NCI-H748 (cell line): ENCODE measurements around the gene ZNF281.
"Not testable (repeated sequence)": the region's sequence is repeated elsewhere in the genome, so short reads cannot be mapped to it uniquely, and the experiment has no call there.

Source experiments
- DNase-seq: peaks from one replicate; lab custom pipeline; 2025; ENCODE audit not compliant: unreplicated experiment; lab: John Stamatoyannopoulos, UW

ZNF281 gene

DNA sequence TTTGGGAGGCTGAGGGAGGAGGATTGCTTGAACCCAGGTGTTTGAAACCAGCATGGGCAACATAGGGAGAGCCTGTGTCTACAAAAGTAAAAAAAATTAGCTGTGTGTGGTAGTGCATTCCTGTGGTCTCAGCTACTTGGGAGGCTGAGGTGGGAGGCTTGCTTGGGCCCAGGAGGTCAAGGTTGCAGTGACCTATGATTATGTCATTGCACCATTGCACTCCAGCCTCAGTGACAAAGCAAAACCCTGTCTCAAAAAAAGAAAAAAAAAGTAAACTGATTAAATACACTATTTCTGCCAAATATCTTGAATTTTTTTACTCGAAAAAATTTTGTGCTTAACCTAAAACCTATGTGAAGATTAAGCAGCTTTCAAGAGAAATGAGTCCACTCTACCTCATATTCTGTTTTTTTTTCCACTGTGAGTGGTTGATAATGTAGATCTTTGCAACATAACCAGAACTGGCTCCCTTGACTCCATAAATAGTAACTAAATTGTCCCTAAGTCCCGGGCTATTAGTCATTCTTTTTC lies 19.4 kb upstream of the ZNF281 start:
- no peak for DNase-seq

DNA sequence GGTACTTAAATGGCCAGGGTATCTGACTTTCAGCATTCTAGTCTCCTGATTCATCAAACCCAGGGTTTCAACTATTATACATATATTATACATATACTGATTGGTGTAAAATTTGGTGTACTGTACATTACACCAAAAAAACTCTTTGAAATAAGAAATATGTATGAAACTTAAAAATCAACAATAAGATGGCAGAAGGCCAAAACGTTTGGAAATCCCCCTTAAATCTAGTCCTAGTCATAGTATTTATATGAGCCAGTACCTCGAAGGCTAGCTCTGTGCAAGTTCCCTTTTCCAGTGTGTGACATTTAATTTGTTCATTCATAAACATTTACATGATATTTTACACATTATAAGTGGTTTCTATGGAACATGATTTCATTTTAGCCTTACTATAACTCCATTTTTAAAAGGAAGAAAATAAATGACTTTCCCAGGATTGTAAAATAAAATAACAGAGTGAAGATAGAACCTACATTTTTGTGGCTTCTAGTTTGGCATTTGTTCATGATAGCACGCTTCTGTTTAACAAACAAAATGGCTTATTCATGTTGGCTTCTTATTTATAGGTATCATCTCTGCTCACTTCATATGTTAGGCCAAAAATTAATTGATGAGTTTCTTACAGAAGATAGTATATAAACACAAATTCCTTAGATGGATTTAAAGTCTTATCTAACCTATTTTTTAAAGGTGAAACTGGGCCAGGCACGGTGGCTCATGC lies 18.8 kb upstream of the ZNF281 start:
- DNase-seq, result no peak

DNA sequence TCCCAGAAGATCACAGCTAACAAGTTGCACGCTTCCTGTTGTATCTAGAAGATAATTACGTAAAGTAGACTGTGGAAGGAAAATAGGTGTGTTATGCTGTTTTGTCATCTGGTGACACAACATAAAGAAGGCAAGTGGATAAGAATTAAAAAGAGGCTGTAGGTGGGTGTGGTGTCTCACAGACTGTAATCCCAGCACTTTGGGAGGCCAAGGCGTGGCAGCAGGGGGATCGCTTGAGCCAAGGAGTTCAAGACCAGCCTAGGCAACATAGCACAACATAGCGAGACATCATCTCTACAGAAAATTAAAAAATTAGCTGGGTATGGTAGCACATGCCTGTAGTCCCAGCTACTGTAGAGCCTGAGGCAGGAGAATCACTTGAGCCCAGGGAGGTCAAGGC lies 17.9 kb upstream of the ZNF281 start:
- no peak for DNase-seq

DNA sequence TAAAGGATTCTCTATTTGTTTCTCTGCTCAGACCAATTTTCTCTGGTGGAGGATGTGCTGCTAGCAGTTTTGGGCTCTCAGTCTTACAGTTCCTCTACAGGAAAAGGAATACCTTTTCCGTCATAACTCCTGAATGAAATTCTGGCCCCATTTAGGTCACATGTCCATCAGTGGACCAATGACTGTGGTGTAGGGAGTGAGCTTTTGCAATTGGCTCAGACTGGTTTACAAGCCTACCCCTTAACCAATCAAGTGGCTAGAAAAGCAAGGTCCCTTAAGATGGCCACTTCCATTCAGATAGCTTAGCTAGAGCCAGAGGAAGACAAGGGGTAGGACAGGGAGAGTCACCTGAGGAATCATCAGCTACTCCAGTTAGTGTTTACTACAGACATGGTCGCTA lies 16.4 kb upstream of the ZNF281 start:
- DNase-seq, result no peak

DNA sequence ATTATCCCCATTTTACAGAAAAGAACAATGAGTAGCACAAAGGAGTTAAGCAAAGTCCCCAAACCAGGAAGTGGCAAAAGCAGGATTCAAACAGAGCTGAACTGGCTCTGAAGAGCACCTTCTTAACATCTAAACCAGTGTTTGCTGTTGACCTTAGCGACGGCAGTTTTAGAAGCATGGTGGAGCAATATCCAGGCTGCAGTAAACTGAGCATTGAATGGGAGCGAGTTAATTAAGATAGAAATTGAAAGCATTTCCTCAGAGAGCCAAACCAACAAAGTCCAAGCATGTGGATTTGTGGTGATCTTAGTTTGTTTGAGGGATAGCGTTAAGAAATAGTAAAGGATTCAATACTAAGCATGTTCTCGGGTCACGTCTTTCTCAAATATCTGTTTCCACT lies 13.4 kb upstream of the ZNF281 start:
- no peak for DNase-seq

DNA sequence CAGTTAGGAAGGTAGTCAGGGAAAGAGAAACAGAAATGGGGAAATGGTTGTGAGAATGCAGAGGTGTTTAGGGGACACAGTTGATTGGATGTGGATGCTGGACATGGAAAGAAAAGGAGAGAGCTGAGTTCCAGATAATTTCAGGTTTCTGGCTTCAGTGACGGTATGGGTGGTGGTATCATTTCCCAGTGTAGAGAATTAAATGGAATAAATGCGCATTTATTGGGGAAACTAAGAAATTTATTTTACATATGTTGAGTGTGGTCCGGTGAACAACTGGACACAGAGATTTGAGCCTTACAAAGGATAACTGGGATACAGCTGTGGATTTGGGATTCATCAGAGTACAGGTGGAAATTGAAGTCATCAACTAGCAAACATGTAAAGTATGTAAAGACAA lies 12.4 kb upstream of the ZNF281 start:
- no peak for DNase-seq

DNA sequence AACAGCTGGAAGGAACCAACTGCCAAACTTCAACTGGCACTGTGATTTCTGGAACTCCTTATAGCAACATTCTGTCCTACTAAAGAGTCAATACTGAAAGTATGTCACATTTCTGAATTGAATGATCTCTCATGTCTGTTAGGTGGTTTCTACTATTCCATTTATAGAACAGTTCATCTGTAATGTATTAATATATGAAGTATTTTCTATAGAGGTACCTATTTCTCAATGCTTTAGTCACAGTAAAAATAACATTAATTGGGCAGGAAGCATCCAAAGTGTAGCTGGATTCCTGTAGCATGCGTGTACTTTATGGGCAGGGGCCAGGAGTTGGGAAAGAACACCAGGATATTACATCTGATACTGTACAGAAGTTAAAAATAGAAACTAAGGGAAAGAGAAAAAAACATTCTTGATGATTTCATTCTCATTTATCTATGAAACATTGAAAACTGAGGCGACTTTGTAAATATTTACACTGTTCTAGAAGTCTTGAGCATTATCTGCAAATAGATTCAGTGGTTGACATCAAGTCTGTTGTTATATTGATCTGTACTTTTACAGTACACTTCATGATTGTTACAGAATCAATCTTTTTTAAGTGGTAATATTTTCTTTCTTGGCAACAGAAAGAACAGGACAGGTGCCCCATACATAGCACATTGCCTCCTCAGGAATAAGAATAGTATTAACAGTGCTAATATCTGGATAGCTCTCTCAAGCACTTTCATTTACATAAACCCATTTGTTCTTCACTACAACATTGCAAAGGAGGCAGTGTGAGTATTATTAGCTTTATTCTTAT lies 6.2 kb upstream of the ZNF281 start:
- no peak for DNase-seq

DNA sequence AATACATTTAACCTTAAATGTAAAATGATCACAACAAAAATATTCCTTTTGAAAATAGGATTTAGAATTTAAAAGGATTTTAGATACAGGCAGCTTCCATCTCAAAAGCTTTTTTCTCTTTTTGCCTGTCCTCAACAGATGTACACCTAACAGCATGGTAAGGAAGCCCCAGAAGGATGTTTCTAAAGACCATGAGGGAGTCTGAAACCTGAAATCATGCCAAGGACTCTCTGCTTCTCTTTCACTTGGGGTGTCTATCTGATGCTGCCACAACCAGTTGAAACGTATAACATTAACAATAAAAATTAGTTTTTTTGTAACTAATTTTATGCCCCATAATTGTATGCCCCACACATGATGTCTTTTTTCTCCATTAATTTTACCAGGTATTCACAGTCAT lies 5.4 kb upstream of the ZNF281 start:
- no peak for DNase-seq

DNA sequence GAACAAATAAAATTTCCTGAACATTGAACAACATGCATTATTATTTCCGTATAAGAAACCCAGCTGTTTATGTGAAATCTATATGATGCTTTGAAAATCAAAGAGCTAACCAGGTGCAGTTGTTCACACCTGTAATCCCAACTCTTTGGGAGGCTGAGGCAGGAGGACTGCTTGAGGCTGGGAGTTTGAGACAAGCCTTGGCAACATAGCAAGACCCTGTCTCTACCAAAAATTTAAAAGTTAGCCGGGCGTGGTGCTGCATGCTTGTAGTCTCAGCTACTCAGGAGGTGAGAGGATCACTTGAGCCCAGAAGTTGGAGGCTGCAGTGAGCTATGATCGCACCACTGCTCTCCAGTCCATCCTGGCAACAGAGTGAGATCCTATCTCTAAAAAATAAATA lies 4.8 kb upstream of the ZNF281 start:
- DNase-seq, result no peak

DNA sequence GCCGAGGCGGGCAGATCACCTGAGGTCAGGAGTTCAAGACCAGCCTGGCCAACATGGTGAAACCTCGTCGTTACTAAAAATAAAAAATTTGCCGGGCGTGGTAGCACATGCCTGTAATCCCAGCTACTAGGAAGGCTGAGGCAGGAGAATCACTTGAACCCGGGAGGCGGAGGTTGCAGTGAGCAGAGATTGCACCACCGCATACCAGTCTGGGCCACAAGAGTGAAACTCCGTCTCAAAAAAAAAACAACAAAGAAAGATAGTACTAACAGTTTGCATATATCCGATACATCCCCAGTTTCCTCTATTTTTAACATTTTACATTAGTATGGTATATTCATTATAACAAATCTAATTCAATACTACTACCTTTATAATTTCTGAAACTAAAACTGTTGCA lies 3.9 kb upstream of the ZNF281 start:
- not testable (repeated sequence) for DNase-seq

DNA sequence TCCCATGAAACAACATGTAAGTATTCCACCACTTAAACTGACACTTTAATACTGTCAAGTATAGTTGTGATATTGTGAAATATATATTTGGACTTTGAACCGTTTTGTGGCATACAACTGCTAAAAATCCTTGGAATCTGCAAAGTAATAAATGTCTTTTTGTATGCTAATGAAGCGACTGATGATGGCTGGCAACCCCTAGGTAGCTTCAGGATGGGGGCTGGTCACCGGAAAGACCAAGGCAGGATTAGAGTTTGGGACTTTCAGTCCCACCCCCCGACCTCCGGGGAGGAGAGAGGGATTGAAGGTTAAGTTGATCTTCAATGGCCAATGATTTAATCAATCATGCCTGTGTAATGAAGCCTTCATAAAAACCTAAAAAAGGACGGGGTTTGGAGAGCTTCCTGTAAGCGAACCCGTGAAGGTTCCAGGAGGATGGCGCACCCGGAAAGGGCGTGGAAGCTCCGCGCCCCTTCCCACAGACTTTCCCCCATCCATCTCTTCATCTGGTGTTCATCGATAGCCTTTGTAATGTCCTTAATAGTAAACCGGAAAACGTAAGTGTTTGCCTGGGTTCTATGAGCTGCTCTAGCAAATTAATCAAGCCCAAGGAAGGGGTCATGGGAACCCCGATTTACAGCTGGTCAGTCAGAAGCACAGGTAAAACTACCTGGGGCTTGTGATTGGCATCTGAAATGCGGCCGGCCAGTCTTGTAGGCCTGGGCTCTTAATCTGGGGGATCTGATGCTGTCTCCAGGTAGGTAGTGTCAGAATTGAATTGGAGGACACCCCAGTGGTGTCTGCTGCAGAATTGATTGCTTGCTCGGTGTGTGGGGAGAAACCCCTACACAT lies 1.8 kb upstream of the ZNF281 start:
- DNase-seq, result no peak

DNA sequence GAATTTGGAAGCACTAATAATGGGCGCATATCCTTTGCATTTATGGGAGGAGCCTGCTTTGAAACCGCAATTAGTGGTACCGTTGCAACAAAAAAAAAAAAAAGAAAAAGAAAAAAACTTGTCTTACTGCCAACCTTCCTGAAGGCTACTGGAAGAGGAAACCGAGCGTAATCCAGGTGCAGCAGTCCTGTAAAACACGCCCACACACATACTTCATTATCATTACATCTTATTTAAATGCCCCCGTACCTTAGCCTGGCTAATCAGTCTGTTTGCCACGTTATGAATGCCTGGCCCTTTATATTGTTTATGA lies 686 bp upstream of the ZNF281 start:
- DNase-seq, result peak; percentile 76

DNA sequence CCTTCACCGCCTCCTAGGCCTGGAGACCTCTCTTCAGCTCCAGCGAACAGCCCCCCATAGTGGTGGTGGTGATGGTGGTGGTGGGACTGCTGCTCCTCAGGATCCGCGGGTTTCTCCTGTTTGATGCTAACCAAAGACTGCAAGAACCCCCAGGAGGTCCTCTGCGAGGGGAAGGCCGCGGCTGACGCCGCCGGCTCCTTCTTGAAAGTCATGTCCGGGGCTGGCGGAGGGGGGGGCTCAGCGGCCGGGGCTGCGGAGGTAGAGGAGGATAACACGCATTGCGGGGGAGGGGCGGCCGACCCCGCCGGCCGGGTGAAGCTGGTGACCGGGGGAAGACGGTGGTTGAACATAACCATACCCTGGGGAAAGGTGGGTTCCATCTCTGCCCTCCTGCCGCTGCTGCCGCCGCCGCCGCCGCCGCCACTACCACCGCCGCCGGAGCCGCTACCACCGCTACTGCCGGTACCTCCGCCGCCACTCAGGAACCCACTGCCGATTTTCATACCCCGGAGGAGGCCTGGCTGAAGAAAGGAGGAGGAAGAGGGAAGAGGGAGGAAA lies 554 bp downstream of the ZNF281 start:
- peak; percentile 25 for DNase-seq

DNA sequence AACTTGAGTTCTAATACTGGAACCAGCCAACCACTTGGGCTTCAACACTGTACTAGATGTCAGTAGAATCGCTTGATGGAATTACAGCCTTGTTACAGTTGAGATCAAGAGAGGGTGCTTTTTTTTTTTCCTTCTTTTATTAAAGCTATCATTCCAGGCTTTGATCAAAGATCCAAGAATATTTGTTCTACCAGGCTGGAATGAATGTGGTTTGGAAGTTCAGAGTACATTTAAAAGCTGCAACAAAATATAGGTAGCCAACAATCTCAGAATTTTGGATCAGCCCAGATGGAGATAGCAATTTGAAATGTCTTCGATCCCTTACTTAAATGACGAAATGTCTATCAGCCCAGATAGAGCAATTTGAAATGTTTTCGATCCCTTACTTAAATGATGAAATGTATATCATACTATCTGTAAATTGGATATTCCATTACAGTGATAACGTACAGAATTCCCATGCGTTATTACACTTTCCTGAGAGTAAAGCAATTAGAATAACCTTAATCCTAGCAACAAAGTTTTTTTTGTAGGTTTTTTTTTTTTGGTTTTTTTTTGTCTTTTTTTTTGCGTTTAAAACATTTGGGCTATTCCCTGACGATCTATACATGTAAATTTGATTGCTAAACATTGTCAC lies 3.6 kb downstream of the ZNF281 start:
- no peak for DNase-seq

DNA sequence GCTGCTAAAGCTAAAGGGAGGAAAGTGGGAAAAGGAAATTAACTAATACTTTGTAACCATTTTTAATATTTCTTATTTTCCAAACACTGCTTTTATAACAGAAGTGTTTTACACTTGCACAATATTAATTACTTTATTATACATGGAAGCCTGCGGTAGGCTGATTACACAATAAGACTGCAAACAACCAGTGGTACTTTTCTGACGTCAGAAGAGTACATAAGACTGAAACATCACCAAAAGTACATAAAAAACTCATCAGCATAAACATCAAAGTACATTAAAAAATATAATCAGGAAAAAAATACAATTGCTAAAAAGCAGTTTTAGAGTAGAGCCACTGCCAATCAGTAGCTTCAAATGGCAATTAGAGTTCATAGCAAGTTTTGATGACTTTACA lies 4.6 kb downstream of the ZNF281 start:
- DNase-seq, result no peak

DNA sequence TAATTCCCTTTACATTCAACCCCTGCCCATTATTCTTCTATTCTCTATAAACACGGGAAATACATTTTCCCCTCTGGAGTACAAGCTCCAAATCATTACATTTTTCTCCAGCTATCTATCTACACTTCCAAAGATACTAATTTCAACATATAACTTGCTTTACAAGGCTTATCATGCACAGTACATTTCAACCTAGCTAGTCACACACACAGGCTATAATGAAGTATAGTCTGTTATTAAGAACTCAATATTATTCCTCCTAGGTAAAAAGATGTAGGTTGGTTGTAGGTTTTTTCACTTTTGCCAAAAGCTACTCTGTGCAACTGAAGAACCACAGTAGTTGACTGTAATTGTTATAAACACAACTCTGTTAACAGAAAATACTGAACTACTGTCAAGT lies 8.1 kb downstream of the ZNF281 start:
- no peak for DNase-seq

DNA sequence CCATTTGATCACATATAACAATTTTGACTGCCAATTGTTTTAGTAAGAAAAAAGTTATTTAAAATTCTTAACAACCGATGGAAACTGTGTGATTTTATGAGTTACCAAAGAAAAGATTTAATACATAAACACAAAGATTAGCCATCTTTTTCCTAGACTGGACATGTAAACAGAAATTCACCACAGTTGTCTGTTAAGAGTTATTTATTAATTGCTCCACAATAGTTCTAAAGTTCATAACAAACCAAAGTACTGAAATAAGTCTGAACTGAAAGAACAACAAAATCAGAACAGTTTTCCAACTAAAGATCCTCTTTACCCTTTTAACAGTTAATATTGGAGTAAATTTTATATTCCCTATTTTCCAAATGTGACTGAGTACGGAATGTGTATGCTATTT lies 8.6 kb downstream of the ZNF281 start:
- no peak for DNase-seq

DNA sequence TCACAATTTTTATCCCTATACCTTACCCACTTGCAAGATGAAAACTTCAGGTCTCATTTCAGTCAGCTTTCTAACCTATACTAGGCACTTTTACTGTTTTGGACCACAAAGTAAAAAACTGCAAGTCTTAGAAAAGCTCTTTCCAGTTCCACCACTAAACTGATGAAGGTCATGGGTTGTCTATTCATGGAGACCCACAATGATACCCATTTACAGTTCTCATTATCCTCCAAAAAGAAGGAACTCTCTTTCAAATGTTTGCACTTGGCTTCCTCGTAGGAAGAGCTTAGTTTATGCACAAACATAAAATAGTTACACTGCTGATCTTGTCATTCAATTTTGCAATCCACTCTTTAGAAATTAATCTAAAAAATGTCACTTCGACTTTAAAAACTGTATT lies 9.3 kb downstream of the ZNF281 start:
- no peak for DNase-seq

DNA sequence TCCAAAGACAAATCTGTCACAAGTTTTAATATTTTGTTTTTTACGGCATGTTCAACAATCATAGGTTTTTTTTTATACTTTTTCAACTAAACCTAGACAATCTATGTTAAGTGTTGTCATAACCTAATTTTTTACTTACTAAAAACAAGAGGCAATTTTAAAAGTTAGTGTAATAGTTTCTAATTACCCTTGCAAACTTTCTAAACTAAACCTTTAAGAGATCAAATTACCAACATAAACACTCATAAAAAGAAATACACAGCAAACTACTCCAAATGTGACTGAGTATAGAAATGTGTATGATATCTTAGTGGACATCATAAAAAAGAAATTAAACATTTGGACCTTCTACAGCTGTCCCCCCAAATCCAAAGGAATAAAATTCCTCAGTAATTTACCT lies 10.0 kb downstream of the ZNF281 start:
- no peak for DNase-seq

DNA sequence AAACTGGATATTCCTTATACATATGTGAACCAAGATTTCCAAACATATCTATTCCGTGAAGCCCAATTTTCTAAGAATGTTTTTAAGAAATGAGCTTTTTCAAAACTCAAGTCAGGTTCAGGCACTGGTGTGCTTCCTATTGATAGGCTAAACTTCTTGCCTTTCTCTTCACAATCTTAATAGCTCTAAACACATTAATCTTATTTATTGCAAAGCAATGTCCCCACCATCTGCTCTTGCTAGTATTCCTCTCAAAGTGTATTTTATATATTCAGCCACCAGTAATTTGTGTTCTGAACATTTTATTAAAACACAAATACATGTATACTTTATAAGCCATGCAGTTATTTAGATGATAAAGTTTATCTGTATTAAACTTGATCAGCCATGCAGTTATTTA lies 11.5 kb downstream of the ZNF281 start:
- DNase-seq, result no peak

DNA sequence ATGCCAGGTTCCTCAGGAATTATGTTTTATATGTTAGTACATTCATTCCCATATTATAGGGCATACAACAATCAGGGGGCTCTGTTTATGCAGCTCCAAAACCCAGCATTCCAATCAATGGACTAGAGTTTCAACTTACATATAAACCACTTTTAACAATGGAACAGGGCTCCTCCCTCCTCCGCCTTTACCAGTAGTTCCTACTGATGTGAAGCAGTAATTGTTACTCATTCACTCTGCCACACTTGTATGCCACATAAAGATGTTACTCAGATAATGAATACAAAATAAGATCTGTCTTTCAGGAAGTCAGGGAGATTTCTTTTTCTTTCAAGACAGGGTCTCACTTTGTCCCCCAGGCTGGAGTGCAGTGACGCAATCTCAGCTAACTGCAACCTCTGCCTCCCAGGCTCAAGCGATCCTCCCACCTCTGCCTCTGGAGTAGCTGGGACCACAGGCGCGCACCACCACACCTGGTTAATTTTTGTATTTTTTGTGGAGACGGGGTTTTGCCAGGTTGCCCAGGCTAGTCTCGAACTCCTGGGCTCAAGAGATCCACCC lies 17.1 kb downstream of the ZNF281 start:
- no peak for DNase-seq
